Thyroid gland (tissue), 4 donors: Measurements from ENCODE around the gene CCL17.

ENCODE experiments used
- CTCF ChIP-seq, 6 experiments: fragments of 200-600 bp in 3 of 6; fragments of 450-650 bp in 3 of 6; sonication (generic) in 3 of 6; IDR thresholded peaks; one replicate each; pipeline ENCODE4 v1.5.1; 2016 to 2019; ENCODE audit warnings: antibody characterized with exemption in 6 of 6, mild to moderate bottlenecking in 2 of 6, inconsistent platforms in 1 of 6, moderate library complexity in 1 of 6
- POLR2A ChIP-seq, 2 donors: fragments of 450-650 bp; IDR thresholded peaks; one replicate each; pipeline ENCODE4 v1.6.1; 2017; ENCODE audit warnings: antibody characterized with exemption in 2 of 2, mild to moderate bottlenecking in 2 of 2, moderate library complexity in 1 of 2

GRCh38 chr16:57389087-57389468 is 15.5 kb upstream of the CCL17 start:
- TF ChIP-seq CTCF (IDR thresholded peaks at IDR 0.05) (no peak), POLR2A (IDR thresholded peaks at IDR 0.05) (no peak)
